Mucosa of descending colon (tissue), 3 donors: ENCODE results near the gene UPK1B. TPM values are rescaled to one million over a fixed set of nuclear protein-coding genes. Genes with fewer than 3 reads are reported as not detected.

Experiments
- ATAC-seq: fragments of 200-7000 bp; cut with Tn5 transposase; one replicate; pipeline ENCODE4 v1.9.1; 2020; ENCODE audit warnings: mild to moderate bottlenecking, moderate library complexity
- DNase-seq, 3 donors: peaks; one replicate each; pipeline ENCODE4 v3.0.0-alpha.2; 2020
- H3K36me3 ChIP-seq: fragments of 200-600 bp; one replicate; pipeline ENCODE4 v1.8.0; 2021; ENCODE audit warnings: low read depth, mild to moderate bottlenecking
- H3K4me1 ChIP-seq: fragments of 200-600 bp; one replicate; pipeline ENCODE4 v1.8.0; 2021; ENCODE audit warnings: low read depth, mild to moderate bottlenecking
- H3K4me3 ChIP-seq: fragments of 200-600 bp; one replicate; pipeline ENCODE4 v1.8.0; 2021; ENCODE audit warnings: mild to moderate bottlenecking
- H3K9me3 ChIP-seq: fragments of 200-600 bp; one replicate; pipeline ENCODE4 v1.8.0; 2021; ENCODE audit warnings: mild to moderate bottlenecking
- CTCF ChIP-seq: fragments of 200-600 bp; IDR thresholded peaks from one replicate; pipeline ENCODE4 v1.8.0; 2022; ENCODE audit warnings: antibody characterized with exemption, mild to moderate bottlenecking
- intact Hi-C, 2 donors: fragments of 100-400 bp; cut with DNase I in 1 of 2; cut with micrococcal nuclease in 1 of 2; formaldehyde crosslinking; loops; one replicate each; pipeline versions ENCODE4 v1.11.0 to v1.11.1; 2022; cut with DNase I, micrococcal nuclease
- total RNA-seq, 3 donors: library from RNA; stranded (reverse); fragmentation: NEBNext Ultra II Directional in 2 of 3; extraction: Animal tissue kit (Norgen Biotek cat#: 25700) in 2 of 3; gene quantifications; one replicate each; pipeline versions ENCODE4 v1.2.1 to v1.2.4, GENCODE V29; 2021 to 2023
- donor health status: DM: no; HTN: no; CAD: no; lungs with moderate emphysema.
- donor health status: DM: no; HTN: no; CAD: no.
- donor health status: DM: no; HTN: yes; CAD: no.

UPK1B gene
- total RNA-seq, 3 donors from 2014 or later, result not detected

DNA sequence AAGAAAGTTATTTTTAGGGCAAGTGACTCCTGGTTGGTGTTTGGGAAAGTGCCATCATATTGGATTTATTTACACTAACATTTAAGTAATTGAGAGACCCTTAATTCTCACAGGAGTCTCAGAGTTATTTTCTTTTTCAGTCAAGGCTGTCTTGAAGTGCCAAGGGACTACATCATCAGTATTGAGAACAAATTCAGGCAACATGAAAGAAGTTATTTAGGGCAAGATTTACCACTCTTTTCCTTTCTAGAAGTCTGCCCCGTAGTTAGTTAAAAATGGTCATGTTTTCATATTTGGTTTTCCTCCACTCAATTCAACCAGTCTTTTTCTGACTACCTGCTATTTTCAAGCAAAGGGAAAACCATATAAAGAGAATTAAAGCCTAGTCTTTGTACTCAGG, 61.2 kb downstream of the UPK1B start:
- no peaks in the 10 kb centered on the region for H3K36me3 ChIP-seq
- no peak overlapping the region for H3K4me3 ChIP-seq
- TF ChIP-seq CTCF, result no peak
- DNase-seq, result no peak
- no peak for ATAC-seq
- peaks cover 19% of the 10 kb centered on the region for H3K4me1 ChIP-seq
- H3K9me3 ChIP-seq, result no peaks in the 10 kb centered on the region
- intact Hi-C loops, result no loop called here

GRCh38 chr3:119235151-119235550, 61.8 kb downstream of the UPK1B start:
- H3K9me3 ChIP-seq, result no peaks in the 10 kb centered on the region
- no peak for DNase-seq
- H3K36me3 ChIP-seq, result no peaks in the 10 kb centered on the region
- H3K4me1 ChIP-seq, result peaks cover 20% of the 10 kb centered on the region
- no peak for TF ChIP-seq CTCF
- no peak for ATAC-seq
- no peak overlapping the region for H3K4me3 ChIP-seq
- intact Hi-C loops, result no loop called here

DNA sequence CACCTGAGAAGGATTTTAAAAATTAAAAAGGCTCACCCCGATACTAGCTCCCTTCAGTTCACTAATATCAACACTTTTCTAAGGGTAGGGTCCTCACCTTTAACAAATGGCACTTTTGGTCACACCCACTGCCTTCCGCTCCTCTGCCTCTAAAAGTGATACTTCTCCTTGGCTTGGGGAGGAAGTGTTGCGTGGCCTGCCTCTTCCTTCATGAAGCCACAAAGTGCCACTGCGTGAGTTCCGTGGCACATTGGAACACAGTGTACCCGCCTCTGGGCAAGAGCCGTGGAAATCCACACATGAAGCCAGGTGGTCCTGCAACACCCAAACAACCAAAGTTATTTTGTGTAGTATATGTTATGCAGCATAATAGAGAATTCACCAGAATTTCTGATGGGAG, 63.4 kb downstream of the UPK1B start:
- H3K4me1 ChIP-seq, result peaks cover 26% of the 10 kb centered on the region
- H3K4me3 ChIP-seq, result no peak overlapping the region
- intact Hi-C loops, result no loop called here
- H3K9me3 ChIP-seq, result no peaks in the 10 kb centered on the region
- DNase-seq (no peak), ATAC-seq (no peak)
- TF ChIP-seq CTCF, result no peak
- no peaks in the 10 kb centered on the region for H3K36me3 ChIP-seq

DNA sequence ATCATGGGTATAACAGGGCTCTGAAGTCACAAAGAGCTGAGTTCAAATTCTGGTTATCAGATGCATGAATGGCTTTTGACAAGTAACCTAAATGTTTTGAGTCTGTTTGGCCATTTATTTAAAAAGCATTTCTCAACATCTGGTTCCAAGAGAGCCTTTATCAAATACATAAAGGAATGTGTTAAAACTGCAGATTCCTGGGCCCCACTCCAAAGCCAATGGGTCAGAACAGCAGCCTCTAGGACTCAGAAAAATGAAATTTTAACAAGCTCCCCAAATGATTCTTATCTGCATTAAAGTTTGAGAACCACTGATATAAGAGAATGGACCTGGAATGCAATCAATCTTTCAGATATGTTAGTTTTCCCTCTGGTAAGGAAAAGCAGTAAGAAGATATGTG, 63.9 kb downstream of the UPK1B start:
- TF ChIP-seq CTCF, result no peak

GRCh38 chr3:119238363-119238762, 65.0 kb downstream of the UPK1B start:
- no peaks in the 10 kb centered on the region for H3K36me3 ChIP-seq
- H3K4me1 ChIP-seq, result peaks cover 26% of the 10 kb centered on the region
- no peak for TF ChIP-seq CTCF
- DNase-seq (no peak), ATAC-seq (no peak)
- no peak overlapping the region for H3K4me3 ChIP-seq
- intact Hi-C loops, result no loop called here
- no peaks in the 10 kb centered on the region for H3K9me3 ChIP-seq

More for the DNA sequence above, 63.9 kb downstream of the UPK1B start:
- Histone ChIP-seq H3K4me1 (peaks cover 26% of the 10 kb centered on the region), H3K36me3 (no peaks in the 10 kb centered on the region), H3K9me3 (no peaks in the 10 kb centered on the region), H3K4me3 (no peak overlapping the region)
- intact Hi-C loops, result no loop called here
- no peak for ATAC-seq
- DNase-seq, result no peak

DNA sequence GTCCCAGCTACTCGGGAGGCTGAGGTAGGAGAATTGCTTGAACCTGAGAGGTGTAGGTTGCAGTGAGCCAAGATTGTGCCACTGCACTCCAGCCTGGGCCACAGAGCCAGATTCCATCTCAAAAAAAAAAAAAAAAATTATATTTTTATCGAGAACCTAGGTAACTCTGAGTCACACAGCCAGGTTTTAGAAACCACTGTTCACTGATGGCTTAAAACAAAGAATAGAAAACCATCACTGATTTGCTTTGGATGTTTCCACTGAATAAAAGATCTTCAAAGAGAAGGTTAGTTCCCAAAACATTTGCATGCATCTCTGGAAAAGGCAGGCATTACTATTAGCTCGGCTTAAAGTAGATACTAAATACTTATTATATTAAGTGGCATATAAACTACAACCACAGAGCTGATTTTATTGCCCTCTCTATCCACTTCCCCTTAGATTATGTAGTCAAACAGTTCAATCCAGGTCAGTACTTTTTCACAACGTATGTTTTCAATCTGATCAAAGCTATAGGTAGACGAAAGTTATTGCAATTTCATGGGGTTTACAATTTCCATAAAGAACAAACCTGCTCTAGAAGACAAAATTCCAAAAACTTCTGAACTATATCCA, 65.9 kb downstream of the UPK1B start:
- Histone ChIP-seq H3K36me3 (no peaks in the 10 kb centered on the region), H3K4me1 (peaks cover 26% of the 10 kb centered on the region), H3K9me3 (no peaks in the 10 kb centered on the region), H3K4me3 (no peak overlapping the region)
- intact Hi-C loops, result no loop called here
- DNase-seq, result no peak
- no peak for ATAC-seq
- no peak for TF ChIP-seq CTCF
